ENCODE measurements around the gene SNX25.

GRCh38 chr4:185218312-185218711 is 8.9 kb downstream of the SNX25 start:
- TF ChIP-seq CTCF (conservative IDR thresholded peaks at IDR 0.05; ENCODE audit: low read depth in 2 of 2) (no peak), ETS1 (IDR thresholded peaks at IDR 0.05) (no peak), POLR2AphosphoS5 (IDR thresholded peaks at IDR 0.05; ENCODE audit: low read depth) (no peak), EZH2phosphoT487 (IDR thresholded peaks at IDR 0.05; ENCODE audit: unreplicated experiment) (no peak), JUNB (IDR thresholded peaks at IDR 0.05; ENCODE audit: unreplicated experiment) (no peak)

Measured in GM23338 (cell line).